ENCODE data around the gene IRF8. TPM values are rescaled to one million over a fixed set of nuclear protein-coding genes. Genes with fewer than 3 reads are reported as not detected.
A peak's percentile ranks its signal among the peaks of the same experiment; 100 is the strongest.
"Not testable (repeated sequence)": the region's sequence is repeated elsewhere in the genome, so short reads cannot be mapped to it uniquely, and the experiment has no call there.

Gene IRF8, protein sequence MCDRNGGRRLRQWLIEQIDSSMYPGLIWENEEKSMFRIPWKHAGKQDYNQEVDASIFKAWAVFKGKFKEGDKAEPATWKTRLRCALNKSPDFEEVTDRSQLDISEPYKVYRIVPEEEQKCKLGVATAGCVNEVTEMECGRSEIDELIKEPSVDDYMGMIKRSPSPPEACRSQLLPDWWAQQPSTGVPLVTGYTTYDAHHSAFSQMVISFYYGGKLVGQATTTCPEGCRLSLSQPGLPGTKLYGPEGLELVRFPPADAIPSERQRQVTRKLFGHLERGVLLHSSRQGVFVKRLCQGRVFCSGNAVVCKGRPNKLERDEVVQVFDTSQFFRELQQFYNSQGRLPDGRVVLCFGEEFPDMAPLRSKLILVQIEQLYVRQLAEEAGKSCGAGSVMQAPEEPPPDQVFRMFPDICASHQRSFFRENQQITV
- 10 to 100 TPM in 2 of 12 donors, 1 to 10 TPM in 9, not detected in 1; 3.8 to 30.9 (median 5.8) TPM for polyA plus RNA-seq (ENCODE audit: insufficient read length in 12 of 12)
- long read RNA-seq, donor 1, transcript IRF8-201 (9 exons, 3,030 nt) = major isoform, 16 of 36 reads
- long read RNA-seq, donor 1, partial matches to known transcripts = 20 of 36 reads
- long read RNA-seq, donor 1, other reads (novel, unspliced or antisense) = 0 of 36 reads
- long read RNA-seq, donor 2, partial matches to known transcripts = 0 of 2 reads
- long read RNA-seq, donor 2, other reads (novel, unspliced or antisense) = 0 of 2 reads
- long read RNA-seq, donor 3, partial matches to known transcripts = 0 of 2 reads
- long read RNA-seq, donor 3, other reads (novel, unspliced or antisense) = 0 of 2 reads
- long read RNA-seq, donor 4 = 0 reads
- long read RNA-seq, donor 5 = 0 reads
- long read RNA-seq, donor 6 = 0 reads
- long read RNA-seq, donor 7, partial matches to known transcripts = 0 of 1 reads
- long read RNA-seq, donor 7, other reads (novel, unspliced or antisense) = 0 of 1 reads
- long read RNA-seq, donor 8, partial matches to known transcripts = 0 of 2 reads
- long read RNA-seq, donor 8, other reads (novel, unspliced or antisense) = 0 of 2 reads
- long read RNA-seq, donor 9, partial matches to known transcripts = 0 of 2 reads
- long read RNA-seq, donor 9, other reads (novel, unspliced or antisense) = 0 of 2 reads
- long read RNA-seq, donor 10, partial matches to known transcripts = 0 of 2 reads
- long read RNA-seq, donor 10, other reads (novel, unspliced or antisense) = 0 of 2 reads
- long read RNA-seq, donor 11 = 0 reads

DNA sequence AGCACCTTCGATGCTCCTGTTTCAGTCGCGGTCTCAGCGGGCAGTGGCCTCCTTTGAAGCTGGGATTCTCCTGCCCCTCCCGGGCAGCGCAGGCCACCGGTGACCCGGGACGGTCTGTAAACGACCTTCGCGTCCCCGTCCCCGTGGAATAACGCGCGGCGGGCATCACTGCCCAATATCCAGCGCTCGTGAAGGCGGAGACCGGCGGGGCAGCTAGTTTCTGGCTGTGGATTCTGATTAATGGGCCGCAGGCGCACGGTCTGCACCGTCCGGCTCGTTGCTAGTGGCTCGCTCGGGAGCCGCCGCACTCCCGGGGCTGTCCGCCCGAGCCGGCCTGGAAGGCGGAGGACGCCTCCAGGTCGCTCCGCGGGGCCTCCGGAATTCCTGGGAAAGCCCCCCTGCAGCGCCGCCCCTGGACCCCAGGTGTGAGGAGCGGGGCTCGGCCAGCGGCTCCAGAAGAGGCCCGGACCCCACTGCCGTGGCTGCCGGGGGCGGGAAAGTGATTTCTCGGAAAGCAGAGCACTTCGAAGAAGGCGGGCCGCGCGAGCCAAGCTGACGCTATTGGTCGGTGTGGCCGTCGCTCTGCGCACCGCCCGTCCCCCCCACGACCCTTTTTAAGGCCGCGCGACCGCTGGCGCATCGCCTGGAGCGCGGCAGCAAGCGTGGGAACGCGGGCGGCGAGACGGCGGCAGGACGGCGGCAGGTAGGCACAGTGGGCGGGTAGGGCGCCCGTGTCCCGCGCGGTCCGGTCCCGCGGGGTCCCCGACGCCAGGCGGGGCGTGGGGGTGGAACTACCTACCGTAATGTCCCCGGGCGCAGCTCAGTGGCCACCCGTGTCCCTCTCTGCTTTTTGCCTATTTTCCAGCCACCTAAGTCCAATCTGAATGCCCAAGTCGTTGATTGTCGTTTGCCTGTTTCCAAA is at the start of gene IRF8:
IRF8 (plus strand) TSS at position 642 of the 922 bp plus-strand sequence. CDS start 3,854 bp downstream, outside the sequence.
- peak; percentile 84 for DNase-seq

DNA sequence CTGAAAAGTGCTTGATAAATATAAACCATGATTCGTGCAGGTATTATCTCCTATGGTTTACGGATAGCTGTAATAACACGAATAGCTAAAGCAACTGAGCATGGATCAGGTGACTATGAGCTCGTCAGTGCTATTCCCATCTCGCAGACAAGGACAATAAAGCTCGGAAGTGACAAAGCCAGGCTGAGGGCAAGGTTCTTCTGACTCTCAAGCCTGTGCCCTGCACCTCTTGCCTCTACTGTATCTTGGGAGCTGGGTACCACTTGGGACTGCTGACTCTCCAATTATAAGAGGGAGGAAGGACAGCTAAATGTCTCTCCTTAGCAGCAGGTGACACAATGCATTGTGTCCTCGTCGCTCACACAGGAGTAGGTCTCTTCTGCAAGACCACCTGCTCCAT is 49.6 kb upstream of the IRF8 start:
- no peak for DNase-seq

DNA sequence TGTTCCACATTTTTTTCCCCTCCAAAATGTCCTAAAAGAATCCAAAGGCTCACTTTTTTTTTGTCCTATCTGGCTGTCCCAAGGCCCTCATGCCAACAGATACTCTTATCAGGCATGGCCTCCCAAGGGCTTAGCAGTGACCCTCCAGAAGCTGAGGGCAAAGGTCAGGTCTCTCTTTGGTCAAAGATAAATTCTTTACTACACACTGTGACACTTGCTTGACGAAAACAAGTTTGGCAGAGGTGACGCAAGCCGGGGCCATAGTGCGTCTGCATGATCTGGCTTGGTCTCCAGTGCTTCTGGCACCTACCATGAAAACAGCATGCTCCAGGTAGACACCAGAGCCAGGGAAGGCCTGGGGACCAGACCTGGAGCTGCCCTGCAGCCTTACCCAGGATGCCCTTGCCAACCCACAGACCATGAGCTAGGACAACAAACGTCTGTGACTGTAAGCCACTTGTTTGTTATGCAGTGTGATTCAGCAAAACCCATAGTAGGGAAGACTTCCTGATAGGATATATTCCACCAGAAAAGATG is 48.5 kb upstream of the IRF8 start:
- no peak for DNase-seq

DNA sequence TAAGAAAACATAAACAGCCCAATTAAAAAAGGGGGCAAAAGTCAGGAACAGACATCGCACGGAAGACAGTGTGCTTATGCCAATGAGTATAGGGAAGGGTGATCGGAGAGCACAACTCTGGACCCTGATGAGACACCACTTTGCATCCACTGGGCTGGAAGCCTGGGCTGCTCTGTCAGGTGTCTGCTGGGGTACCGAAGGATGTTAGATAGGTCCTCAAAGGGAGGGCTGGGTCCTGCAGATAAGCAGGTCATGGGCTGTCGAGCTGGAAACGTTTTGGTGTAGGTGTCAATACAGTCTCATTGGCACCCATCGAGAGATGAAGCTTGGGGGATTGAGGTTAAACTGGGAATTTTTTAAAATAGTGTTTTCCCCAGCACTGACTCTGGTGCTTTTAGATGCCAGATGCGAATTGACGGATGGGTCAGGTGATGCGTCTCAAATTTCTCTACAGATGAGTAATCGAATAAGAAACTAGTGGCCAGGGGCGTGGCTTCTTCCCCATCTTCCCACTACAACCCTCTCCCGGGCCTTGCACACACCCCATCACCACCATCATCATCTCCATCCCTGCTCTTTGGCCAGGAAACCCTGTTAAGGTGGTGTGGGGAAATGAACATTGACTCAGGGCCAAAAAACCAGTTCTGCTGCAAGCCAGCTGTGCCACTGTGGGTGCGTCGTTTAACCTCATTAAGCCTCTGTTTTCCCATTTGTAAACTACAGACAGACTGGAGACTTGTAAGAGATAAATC is 47.8 kb upstream of the IRF8 start:
- DNase-seq = no peak

DNA sequence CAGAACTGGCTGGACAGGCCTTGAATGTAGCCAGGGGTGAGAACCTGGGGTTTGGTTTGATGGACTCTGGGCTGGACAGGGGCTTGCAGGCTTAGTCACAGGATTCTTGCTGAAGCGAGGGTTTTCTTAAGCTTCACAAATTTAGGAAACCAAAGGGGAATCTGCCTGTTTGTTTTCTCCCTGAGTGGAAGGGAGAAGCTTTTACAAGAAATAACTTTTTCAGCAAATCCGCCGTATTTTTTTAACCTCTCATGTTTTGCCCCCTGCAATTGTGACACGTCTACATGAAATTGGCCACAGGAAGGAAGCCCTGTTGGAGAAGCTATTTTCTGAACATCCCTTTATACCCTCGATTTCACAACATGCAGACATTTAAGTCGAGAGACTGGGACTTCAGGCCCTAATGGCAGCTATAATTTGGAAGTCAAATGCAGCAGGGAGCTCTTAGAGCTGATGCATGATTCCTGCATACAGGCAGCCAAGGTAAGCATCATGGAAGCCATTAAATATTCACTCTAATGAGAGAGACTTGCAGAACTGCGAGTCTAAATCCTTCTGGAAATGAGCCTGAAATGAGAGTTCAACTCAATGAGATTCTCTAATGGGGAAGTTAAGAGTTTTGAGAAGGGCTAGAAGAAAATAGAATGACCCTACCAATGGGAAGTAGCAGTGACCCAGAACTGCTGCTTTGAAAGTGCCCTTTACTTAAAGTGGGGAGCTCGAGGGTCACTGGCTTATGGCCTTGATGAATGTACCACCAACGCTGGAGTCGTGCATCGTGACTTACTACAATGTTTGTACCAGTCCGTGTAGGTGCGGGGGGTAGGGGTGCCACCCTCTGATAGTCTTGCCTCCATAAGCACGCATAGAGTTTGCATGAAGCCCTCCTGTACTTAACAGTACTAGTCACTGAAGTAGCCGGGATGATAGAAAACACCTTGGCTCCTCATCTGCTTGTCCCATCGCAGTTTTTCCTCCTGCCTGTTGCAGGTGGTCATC is 45.1 kb upstream of the IRF8 start:
- DNase-seq = no peak

DNA sequence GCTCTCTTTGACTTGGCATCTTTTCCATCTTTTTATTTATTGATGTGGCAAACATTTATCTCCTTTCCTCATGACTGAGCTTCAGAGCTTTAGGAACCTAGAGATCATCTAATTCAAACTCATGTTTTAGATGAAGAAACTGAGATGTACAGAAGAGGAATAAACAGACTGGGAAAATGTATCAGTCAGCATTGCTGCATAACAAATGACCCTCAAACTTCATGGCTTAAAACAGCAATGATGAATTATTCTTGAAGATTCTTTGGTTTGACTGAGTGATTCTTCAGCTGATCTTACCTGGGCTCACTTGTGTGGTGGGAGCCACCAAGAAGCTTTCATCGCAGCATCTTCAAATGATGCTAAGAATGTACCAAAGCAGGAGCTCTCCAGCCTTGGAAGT is 44.0 kb upstream of the IRF8 start:
- DNase-seq = no peak

DNA sequence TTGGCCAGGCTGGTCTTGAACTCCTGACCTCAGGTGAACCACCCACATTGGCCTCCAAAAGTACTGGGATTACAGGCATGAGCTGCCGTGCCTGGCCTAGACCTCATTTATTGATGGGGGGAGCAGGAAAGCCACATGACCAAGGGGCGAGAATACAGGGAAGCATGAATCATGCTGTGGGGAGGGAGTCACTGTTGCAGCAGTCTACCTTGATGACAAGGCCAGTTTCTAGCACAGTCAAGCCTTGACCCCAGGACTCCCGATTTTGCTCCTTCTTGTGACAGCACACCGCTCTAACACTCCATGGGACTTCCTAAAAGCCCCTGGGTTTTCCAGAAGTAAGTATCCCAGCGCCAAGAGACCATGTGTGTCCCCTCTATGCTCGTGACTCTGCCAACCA is 42.9 kb upstream of the IRF8 start:
- no peak for DNase-seq

DNA sequence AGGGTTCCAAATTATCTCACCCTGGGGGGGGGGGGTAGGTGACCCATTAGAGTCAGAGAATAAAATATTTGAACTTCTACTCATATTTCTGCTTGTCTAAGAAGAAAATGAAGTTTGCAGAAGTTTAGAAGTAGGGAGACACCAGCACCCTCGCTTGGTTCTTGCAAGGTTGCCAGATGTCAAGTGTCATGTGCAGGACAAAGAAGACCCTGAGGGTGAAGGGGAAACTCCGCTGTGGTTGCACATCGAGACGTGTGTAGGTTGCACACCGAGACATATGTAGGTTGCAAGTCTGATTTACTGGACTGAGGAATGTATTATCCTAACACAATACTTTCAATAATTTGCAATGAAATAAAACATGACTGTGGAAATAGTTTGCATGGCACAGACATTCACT is 42.4 kb upstream of the IRF8 start:
- no peak for DNase-seq

DNA sequence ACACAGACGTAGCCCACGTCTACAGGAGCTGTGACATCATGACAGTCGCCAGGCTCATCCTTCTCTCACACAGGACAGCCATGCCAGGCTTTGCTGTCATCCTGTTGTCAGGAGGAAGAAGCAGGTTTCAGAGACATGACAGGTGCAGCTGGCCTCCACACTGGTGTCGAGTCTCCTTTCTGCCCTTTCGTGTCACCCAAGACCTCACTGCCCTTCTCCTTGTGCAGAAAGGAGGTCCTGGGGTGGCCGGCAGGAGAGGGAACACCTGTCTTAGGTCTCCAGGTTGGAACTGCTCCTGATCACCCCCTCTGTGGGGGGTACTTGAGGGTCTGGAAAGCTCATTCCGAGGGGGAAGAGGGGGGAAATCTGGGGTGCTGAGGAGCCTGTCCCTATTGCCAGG is 41.6 kb upstream of the IRF8 start:
- DNase-seq = no peak

DNA sequence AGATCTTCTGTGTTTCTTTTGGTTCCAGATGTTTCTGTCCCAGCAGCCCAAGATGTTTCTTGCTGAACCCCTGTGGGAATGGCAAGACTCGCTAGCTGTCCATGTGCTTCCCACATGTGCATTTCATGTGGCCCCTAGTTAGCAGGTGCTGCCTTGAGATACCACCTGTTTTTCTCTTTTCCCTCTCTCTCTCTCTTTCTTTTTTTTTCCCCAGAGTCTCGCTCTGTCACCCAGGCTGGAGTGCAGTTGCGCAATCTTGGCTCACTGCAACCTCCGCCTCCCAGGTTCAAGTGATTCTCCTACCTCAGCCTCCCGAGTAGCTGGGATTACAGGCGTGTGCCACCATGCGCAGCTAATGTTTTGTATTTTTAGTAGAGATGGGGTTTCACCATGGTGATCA is 40.4 kb upstream of the IRF8 start:
- DNase-seq = not testable (repeated sequence)

DNA sequence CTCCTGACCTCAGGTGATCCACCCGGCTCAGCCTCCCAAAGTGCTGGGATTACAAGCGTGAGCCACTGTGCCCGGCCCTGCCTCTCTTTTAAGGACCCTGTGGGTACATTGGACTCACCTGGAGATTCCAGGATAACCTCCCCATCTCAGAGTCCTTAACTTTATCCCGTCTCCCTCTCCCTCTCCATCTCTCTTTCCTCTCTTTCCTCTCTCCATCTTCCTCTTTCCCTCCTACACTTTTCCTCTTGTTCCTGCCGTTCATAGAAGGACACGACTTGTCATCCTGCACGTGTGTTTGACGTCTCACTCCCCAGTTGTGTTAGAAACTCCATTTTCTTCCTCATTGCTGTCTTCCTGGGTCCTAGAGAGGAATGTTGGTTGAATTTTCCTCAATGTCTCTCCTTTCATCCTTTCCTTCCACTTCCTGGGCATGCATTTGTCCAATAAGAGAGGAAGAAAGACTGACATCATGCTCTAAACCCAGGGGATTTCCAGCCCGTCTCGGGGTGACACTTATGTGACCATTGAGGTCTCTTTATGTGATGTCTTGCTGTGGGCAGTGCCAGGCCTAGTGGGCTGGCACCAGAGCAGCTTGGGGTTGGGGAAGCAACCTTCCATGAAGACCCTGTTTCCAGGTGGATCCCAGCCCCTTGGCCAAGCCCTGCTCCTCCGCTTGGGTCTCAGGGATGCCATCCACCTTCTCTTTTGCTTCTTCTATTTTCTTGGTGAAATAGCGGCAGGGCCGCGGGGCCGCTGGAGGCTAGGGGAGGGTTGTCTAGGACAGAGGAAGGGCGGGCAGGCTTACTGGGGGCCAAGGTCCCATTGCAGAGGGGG is 39.8 kb upstream of the IRF8 start:
- DNase-seq = no peak

DNA sequence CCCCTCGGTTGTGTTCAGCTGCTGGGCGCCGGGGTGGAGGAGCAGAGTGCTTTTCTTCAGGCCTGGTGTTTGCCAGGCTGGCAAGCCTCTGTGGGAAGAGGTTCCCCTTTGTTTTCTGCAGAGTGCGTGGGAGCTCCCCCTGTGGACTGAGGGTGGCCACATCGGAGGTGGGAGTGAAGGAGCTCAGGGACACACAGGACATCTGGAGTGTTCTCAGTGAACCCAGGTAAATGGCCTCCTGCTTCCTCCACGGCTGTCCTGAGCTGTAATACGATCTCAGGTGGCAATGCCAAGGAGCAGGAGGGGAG is 39.2 kb upstream of the IRF8 start:
- no peak for DNase-seq

DNA sequence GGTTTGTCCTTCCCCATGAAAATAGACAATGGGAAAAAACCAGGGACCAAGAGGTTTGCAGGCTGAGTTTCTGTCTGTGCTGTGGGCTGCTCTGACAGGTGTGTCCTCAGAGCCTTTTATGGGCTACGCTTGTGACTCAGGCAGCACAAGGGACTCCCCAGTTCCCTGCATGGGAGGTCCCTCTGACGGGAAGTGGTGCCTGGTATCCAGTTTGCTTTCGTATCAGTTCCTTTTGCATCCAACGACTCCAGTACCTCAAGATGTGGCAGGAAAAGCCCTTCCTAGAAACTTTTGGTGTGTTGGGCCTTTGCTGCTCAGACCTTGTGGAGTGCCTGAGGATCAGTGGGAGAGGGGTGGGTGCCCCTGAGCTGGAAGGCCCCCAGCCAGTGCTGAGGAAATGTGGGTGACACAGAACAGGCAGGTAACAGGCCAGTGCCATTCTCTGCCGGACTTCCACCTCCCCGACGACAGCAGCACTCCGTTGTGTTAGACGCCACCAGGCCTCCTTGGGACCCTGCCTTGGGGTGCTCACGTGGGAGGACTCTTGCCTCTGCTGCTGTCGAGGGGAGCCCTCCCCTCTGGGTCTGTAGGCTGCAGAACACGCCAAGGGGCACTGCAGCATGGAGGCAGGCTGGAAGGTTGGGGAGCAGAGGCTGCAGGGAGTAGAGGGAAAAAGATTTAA is 38.4 kb upstream of the IRF8 start:
- no peak for DNase-seq

DNA sequence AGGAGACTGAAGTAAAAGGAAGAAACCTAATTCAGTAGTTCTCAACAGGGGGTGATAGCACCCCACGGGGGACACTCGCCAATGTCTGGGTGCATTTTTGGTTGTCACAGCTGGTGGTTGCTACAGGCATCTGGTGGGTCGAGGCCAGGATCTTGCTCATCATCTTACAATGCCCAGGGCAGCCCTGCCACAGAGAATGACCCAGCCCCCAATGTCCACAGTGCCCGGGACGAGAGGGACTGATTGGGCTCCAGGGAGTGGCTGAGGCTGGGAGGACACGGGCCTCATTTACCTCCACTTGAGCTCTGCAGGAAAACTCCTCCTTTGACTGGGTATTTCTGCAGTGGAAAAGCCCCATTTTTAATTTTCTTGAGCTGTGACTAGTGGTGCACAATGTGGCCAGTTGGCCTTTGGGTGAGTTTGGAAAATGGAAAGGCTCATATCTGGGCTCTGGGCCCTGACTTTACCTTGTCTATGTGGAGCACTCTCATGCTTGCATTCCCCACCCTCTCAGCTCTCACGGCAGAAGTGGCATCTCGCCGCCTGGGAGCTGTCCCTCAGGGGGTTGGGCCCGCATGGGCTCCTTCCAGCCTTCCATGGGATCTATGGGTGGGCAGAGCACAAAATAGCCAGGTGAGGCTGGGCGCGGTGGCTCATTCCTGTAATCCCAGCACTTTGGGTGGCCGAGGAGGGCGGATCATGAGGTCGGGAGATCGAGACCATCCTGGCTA is 37.7 kb upstream of the IRF8 start:
- DNase-seq = no peak

DNA sequence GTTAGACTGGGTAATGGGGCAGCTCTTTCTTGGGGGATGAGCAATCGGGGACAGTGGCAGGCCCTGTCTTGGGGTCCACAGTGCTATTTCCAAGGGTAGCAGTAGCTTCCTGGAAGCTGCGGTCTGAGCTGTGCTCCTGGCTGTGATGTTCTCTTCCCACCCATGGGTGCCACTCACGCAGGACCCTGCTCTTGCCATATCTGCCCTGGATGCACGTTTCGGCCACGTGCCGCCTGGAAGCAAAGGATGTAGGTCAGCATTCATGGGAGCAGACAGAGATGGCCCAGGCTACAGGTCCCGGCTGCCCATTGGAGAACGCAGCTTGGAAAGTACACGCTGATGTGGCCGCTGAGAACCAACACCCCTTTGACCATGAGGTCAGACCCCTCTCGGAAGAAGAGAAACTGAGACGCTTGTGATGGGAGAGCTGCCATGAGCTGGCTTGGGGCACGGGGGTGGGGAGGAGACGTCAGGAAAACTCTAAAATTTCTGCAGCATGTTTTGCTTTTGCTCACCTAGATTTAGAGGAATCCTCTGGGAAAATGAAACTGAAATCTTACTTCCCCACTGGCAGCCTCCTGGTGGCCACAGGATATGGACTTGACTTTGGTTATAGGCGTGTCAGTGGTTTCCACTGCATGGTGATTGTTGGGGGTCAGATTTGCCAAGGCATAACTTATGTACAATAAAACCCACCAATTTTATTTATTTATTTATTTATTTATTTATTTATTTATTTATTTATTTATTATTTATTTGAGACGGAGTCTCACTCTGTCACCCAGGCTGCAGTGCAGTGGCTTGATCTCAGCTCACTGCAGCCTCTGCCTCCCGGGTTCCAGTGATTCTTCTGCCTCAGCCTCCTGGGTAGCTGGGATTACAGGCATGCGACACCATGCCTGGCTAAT is 36.2 kb upstream of the IRF8 start:
- no peak for DNase-seq

DNA sequence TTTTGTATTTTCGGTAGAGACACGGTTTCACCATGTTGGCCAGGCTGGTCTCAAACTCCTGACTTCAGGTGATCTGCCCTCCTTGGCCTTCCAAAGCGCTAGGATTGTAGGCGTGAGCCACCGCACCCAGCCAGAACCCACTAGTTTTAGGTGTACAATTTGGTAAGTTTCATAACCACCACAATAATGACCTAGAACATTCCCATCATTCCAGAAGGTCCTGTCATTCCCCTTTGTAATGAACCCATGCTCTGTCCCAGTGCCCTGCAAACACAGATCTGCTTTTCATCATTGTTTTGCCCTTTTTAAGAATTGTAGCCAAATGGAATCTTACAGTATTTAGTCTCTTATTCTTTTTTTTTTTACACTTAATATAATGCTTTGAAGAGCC is 35.6 kb upstream of the IRF8 start:
- DNase-seq = no peak
